Fibroblast of mammary gland (primary cell): ENCODE measurements around the gene PRKAG2.

Source experiments
- DNase-seq: peaks from one replicate; pipeline ENCODE4 v3.0.0-alpha.2; 2010; ENCODE audit warnings: low read depth
- H3K4me3 ChIP-seq: 2 replicates; pipeline ENCODE4 v1.5.1; 2011; ENCODE audit warnings: low read depth, mild to moderate bottlenecking, low read length, moderate library complexity; ENCODE audit not compliant: control insufficient read depth
- CTCF ChIP-seq: conservative IDR thresholded peaks from 2 replicates; pipeline ENCODE4 v1.5.1; 2011; ENCODE audit warnings: low read depth, low read length, inconsistent platforms; ENCODE audit not compliant: control insufficient read depth, insufficient read depth

The PRKAG2 gene

DNA sequence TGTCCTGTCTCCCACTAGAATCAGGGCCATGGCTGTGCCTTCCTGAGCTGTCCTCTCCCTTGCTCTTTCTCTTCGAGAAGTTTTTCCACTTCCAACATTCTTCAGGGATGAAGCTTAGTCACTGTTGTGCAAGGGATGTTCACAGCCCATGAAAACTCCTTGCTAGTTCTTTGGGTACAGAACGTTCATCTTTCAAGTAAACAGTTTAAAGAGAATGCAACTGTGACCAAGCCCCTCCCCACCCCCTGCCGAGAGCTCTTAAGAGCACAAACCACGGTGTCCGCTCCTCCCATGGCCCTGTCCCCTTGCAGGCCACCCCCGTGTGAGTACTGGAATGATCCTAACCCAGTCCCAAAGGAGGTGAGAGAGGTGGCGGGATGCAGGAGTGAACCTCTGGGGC, 196.1 kb downstream of the PRKAG2 start:
- peak; percentile 89 for DNase-seq
- TF ChIP-seq CTCF: no peak
- no peak overlapping the region for H3K4me3 ChIP-seq

- TF ChIP-seq CTCF: no peak
- no peak for DNase-seq
- H3K4me3 ChIP-seq: no peak overlapping the region
Observed at GRCh38 chr7:151679881-151680612, 196.9 kb downstream of the PRKAG2 start.

DNA sequence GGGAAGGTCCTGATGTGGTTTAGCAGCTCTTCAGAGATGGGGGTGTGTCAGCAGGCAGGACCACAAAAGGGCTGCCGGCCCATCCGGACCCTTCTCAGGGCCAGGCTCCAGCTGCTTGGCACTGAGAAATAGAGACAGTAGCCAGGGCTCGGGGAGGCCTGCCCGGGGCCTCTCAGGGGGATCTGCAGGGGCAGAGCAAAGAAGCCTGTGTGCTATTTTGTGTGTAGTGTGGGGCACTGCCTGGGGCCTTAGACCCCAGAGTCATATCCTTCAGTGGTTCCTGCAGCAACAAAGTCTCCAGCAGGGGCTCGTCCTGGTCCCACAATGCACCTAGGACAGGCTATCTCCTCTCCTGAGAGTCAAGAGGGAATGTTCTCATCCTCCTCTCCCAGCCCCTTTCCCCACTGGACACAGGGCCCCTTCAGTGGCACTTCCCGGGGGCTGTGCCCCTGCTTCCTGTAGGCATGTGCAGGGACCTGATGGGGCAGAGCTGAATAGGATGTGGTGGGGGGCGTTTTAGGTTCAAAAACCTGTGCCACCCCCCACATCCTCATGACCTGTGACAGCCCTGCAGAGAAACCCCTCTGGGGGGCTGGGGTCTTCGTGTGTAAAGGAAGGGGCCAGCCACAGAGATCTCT, 197.7 kb downstream of the PRKAG2 start:
- TF ChIP-seq CTCF: no peak
- no peak overlapping the region for H3K4me3 ChIP-seq
- no peak for DNase-seq

- H3K4me3 ChIP-seq: no peak overlapping the region
- no peak for TF ChIP-seq CTCF
- no peak for DNase-seq
Observed at GRCh38 chr7:151678227-151678604, 198.7 kb downstream of the PRKAG2 start.

DNA sequence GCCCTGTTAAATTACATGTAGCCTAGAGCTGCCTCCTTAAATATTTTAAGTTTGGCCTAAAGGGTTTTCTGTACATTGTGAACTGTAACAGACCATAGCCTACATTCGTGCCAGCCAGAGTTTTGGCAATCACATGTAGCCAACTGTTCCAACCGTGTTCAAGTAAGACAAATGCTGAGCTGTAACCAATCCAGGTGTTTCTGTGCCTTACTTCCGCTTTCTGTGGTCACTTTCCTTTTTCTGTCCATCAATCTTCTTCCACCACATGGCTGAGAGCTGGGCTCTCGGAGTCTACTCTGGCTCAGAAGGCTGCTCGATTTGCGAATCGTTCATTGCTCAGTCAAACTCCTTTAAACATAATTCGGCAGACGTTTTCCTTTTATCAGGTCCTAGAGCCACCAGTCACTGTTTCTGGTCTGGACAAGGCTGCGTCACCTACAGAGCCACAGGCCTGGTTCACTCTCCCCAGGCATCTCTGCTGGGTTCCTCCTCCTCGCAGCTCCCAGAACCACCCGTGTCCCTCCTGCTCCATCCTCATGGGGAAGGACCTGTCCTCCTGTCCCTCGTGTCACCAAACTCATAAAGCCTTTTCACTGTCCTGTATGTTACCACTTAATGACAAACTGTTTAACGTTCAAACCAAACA, 199.2 kb downstream of the PRKAG2 start:
- no peak for DNase-seq
- TF ChIP-seq CTCF: no peak
- H3K4me3 ChIP-seq: no peak overlapping the region

GRCh38 chr7:151676759-151677158, 200.2 kb downstream of the PRKAG2 start:
- DNase-seq: no peak
- no peak for TF ChIP-seq CTCF
- H3K4me3 ChIP-seq: no peak overlapping the region
